SH-SY5Y (cell line): ENCODE measurements around the gene SKA2.

Source experiments
- GATA2 ChIP-seq: IDR thresholded peaks from 2 replicates; pipeline ENCODE4 v1.6.1; 2011; ENCODE audit warnings: mild to moderate bottlenecking, low read depth, low read length
- GATA3 ChIP-seq: IDR thresholded peaks from 2 replicates; pipeline ENCODE4 v1.6.1; 2011; ENCODE audit warnings: low read depth, mild to moderate bottlenecking, low read length, moderate library complexity

DNA sequence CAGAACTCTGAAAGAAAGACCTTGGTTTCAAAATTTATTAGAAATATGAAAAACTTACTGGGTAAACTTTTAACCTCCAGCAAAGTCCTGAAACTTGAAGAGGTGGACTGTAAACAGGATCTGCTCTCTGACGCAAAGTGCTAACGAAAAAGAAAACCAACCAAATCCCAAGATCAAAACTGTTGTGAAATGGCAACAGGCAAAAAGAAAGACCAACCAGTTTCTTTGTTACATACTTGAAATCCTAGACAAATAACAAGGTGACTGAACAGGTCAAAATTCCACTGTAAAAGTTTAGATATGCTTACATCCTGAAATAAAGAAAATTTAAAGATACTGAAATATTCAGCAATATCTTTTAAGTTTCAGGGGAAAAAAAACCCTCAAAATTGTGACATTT, 92.5 kb downstream of the SKA2 start:
- TF ChIP-seq GATA2, result no peak
- no peak for TF ChIP-seq GATA3
